Coronary artery (tissue), 2 donors: ENCODE measurements around the gene PTPRE.
A peak's percentile ranks its signal among the peaks of the same experiment; 100 is the strongest.

Experiments used
- DNase-seq: peaks from one replicate; pipeline ENCODE4 v3.0.0-alpha.2; 2017; ENCODE audit warnings: low spot score
- H3K27ac ChIP-seq, 2 donors: fragments of 200-600 bp; sonication (generic); one replicate each; pipeline ENCODE4 v1.5.1; 2016 to 2019
- H3K4me3 ChIP-seq: fragments of 200-600 bp; sonication (generic); 2 replicates; pipeline ENCODE4 v1.5.1; 2016; ENCODE audit warnings: mild to moderate bottlenecking, moderate library complexity
- TF ChIP-seq, protein P1 (sequence below): fragments of 200-600 bp; sonication (generic); IDR thresholded peaks from one replicate; pipeline ENCODE4 v1.5.1; 2019; ENCODE audit warnings: antibody characterized with exemption

PTPRE gene

DNA sequence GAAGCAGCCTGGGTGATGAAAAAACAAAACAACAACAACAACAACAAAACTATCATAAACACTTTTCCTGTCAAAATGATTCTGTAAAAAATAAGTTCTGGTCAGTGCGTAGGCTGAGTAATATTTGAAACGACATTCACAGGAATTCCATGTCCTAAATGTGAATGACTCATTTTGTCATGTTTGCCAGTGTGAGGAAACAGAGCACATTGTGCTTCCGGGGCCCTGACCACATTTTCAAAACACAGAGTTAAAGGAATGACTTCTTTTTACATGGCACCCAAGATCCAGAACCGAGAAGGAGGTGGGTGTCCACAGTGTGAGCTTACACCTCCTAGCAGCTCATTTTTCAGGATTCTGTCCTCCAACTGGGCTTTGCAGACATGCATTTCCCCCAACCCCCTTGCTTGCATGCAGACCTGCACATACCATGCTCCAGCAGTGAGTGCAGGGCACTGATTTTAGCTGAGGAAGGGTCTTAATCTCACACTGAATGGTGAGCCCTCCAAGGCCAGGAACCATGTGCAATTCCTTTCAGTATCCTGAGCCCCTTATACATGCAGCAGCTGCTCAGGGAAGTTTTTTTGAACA lies 17.2 kb upstream of the PTPRE start:
- no peak for DNase-seq
- H3K4me3 ChIP-seq = no peak overlapping the region
- TF ChIP-seq, protein P1, sequence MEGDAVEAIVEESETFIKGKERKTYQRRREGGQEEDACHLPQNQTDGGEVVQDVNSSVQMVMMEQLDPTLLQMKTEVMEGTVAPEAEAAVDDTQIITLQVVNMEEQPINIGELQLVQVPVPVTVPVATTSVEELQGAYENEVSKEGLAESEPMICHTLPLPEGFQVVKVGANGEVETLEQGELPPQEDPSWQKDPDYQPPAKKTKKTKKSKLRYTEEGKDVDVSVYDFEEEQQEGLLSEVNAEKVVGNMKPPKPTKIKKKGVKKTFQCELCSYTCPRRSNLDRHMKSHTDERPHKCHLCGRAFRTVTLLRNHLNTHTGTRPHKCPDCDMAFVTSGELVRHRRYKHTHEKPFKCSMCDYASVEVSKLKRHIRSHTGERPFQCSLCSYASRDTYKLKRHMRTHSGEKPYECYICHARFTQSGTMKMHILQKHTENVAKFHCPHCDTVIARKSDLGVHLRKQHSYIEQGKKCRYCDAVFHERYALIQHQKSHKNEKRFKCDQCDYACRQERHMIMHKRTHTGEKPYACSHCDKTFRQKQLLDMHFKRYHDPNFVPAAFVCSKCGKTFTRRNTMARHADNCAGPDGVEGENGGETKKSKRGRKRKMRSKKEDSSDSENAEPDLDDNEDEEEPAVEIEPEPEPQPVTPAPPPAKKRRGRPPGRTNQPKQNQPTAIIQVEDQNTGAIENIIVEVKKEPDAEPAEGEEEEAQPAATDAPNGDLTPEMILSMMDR = no peak
- H3K27ac ChIP-seq = peak overlapping the region in 1 of 2 donors; percentile 36

DNA sequence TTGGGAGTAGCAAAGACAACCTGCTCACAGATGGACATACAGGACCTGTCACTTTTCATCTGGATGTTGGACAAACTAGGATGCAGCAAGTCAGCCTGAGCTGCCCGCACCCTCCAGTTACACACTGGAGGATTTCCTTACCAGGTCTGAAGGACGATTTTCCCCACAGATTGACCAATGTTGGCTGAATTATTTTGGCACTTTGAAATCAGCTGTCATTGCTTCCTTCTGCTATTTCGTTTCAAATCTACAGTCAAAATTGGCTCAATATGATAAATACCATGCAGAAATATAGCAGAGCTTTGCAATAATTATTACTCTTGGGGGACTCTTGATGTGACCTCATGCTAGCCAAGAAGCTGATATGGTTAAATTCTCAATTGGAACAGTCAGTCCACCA lies 16.7 kb upstream of the PTPRE start:
- Histone ChIP-seq H3K4me3 (no peak overlapping the region), H3K27ac (peak overlapping the region in 1 of 2 donors; percentile 35)
- TF ChIP-seq, protein P1 = no peak
- no peak for DNase-seq

DNA sequence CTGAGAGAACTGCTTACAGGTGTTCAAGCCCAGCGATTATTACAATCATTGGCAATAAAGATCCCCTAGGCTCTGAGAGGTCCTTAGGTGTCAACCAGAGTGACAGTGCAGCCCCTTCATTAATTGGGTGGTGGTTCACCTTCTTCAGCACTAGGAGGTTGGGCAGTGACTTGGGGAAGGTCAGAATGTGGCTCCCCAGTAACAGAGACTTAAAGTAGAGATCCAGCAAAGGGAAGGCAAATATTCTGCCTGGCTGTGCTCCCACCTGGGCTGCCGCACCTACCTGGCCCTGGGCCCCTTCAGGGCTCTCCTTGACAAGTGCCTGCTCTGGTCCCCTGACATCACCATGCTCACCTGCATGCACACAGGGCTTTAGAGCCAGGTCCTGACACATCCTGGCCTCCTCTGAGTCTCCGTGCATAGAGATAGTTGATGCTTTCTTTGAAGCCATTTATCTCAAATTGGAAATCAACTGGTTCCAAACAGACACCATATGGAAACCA lies 16.0 kb upstream of the PTPRE start:
- DNase-seq = no peak
- TF ChIP-seq, protein P1 = no peak
- H3K27ac ChIP-seq = no peak overlapping the region
- H3K4me3 ChIP-seq = no peak overlapping the region

DNA sequence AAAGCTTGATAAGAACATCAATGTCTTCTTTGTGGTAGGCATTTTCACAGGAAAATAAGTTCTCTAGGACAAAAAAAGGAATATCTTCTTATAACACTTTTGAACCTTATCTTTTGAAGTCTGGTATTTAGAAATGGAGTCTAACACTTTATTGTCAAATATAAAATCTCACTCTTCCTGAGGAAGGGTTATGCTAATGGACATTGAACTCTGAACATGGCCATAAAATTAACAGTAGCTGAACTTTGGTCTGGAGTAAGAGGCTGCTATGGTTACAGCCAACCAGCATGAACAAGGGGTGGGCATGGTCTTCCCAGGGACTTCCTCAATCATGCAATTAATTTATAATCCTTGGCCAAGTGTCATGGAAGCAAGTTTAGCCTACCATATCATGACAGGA lies 14.2 kb upstream of the PTPRE start, which contains the start of gene CLRN3:
TSS of gene CLRN3 (minus strand) at position 199 of the 400 bp plus-strand sequence. CDS start at position 42, 157 bp downstream.
- DNase-seq = no peak
- Histone ChIP-seq H3K4me3 (no peak within 1 kb of the TSS), H3K27ac (no peak within 1 kb of the TSS)

DNA sequence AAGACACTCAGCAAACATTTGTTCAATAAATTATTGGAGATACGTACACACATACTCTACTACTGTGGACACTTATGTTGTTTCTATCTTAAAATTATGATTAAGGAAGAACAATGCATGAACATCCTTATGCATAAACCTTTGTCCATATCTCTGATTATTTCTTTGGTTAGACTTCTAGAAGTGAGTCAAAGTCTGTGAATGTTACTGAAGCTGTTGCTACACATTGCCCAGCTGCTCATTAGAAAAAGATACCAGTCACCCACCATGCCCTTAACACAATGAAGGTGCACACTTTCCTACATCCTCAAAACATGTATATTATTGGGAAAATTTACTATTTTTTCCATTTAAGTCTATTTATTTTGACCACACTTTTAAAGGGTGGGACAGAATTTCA lies 12.8 kb upstream of the PTPRE start:
- Histone ChIP-seq H3K4me3 (no peak overlapping the region), H3K27ac (no peak overlapping the region)
- no peak for DNase-seq
- TF ChIP-seq, protein P1 = no peak

More for the DNA sequence above, 14.2 kb upstream of the PTPRE start, which contains the start of gene CLRN3:
- TF ChIP-seq, protein P1 = no peak

DNA sequence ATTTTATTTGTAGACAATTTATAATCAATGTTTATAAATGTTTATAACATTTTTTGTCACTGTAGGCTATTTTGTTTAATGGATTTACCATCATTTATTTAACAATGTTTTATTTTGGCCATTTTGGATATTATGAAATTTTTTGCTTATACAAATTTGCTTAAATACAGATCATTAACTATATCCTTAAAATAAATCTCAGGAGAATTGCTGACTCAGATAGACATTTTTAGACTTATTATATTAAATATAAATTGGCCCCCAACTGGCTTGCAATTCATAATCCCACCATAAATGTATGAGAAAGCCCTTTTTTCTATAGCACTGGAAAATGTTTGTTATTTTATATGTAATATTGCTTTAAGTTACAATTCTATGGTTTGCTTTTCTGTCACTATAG lies 10.3 kb upstream of the PTPRE start:
- no peak for DNase-seq
- no peak overlapping the region for H3K4me3 ChIP-seq
- TF ChIP-seq, protein P1 = no peak
- H3K27ac ChIP-seq = no peak overlapping the region

DNA sequence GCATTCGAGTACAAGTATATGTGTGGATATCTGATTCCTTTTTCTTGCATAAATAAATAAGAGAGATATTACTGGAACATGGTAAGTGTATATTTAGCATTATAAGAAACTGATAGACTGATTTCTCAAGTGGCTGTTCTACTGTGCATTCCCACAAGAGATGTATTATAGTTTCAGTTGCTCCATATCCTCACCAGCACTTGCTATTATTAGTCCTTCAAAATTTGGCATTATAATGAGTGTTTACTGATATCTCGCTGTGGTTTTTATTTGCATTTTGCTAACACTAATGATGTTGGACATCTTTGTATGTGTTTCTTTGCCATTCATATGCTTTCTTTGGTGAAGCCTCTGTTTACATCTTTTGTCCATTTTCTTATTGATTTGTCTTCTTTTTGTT lies 9.7 kb upstream of the PTPRE start:
- Histone ChIP-seq H3K4me3 (no peak overlapping the region), H3K27ac (no peak overlapping the region)
- TF ChIP-seq, protein P1 = no peak
- DNase-seq = no peak
